GM19193 (cell line): Measurements from ENCODE around the gene LRCH1.

ENCODE experiments used
- POLR2A ChIP-seq: IDR thresholded peaks from 4 replicates; pipeline ENCODE4 v1.6.1; 2011; ENCODE audit not compliant: insufficient read depth, insufficient read length; ENCODE audit errors: extremely low read depth

The LRCH1 gene

DNA sequence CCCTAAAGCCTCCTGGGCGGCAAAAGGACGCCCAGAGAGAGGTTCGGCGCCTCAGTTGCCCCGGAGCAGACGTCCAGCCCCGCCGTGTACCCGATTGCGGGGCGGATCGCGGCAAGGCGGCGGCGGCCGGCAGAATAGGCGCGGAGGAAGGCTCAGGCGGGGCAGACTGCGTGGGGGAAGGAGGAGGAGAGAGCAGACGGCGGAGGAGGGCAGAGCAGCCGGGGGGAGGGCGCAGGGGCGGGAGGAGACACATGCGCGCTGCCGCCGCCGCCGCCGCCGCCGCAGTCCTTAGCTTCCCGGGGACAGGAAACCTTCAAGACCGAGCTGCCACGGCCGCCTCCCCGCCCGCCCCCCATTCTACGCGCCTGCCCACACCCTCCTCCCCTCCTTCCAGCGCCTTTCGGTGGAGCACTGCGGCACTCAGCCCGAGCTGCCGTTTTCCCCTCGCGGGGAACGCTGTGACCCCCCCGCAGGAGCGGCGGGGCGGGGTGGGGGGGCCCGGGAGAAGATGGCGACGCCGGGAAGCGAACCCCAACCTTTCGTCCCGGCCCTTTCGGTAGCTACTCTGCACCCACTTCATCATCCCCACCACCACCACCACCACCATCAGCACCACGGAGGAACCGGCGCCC is at the start of gene LRCH1:
Gene LRCH1, plus strand, starts transcription at position 282 of the 632 bp plus-strand sequence. Its CDS starts 227 bp downstream, at position 509.
- TF ChIP-seq POLR2A: peak; percentile 46

DNA sequence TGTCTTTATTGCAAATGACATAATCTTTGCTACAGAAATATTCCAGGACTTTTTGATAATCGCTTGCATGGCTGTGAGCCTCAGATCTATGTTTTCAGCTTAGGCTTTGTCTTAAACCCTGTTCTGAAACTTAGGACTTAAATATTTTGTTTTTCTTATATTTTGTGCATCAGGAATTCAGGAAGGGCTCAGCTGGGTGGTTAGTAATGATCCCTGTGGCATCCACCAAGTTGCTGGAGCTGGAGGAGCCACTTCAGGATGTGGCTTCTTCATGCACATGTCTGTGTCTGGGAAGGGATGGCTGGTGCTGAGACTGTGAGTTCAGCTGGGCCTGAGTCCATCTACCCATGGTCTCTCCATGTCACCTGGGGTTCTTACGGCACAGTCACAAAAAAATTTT is 48.9 kb upstream of the LRCH1 start:
- TF ChIP-seq POLR2A: no peak

DNA sequence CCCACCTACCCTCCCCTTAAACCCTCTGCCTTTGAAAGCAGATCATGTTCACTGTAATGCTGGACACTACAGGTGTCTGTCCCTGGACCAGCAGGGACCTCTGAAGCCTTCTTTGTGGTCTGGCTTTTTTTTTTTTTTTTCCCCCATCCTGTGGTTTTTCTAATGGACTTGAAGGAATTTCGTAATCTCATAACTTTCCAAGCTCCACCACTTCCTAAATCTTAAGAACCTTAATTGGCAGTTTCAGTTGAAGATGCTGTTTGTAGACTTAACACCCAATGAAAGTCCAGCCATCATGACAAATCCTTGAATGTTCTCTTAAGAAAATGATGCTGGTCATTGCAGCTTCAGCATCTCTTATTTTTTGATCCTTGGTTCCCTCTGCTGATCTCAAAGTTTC is 45.0 kb upstream of the LRCH1 start:
- TF ChIP-seq POLR2A: no peak

GRCh38 chr13:46509981-46510380 is 43.0 kb upstream of the LRCH1 start:
- TF ChIP-seq POLR2A: no peak

GRCh38 chr13:46515803-46516202 is 37.2 kb upstream of the LRCH1 start:
- TF ChIP-seq POLR2A: no peak

GRCh38 chr13:46516599-46517338 is 36.2 kb upstream of the LRCH1 start:
- TF ChIP-seq POLR2A: no peak

DNA sequence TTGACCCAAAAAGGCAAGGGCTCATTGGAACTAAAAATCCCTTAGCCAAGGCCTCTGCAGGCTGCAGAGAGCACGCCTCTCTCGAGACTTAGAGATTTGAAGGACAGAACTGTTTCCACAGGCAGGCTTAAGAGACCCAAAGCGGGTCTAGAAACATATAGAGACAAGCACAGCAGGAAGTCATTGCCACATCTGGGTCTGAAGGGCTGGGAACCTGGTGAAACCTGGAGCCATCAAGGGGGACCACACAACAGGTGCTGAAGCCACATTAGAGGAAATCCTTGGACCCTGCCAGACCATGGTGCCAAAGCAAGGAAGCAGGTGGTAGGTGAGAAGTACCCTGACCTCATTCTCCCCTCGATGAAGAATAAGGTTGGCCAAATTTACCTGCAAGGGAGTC is 33.8 kb upstream of the LRCH1 start:
- no peak for TF ChIP-seq POLR2A

DNA sequence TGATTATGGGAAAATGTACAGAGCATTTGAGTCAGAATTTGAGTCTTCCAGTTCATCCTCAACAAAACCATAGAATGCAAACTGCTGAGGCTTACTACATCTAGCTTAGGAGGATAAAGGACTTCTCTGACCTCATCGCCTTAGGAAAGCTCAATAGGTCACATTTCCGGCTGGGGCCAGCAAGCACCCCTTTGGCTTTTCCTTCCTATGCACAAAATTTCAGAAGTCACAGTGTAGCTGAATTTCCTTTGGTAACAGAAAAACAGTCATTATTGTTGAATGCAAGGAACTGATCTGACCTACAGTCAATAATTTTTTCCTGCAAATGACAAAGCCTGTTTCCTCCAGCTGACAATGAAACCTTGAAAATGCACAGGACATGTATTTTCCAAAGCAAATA is 32.8 kb upstream of the LRCH1 start:
- no peak for TF ChIP-seq POLR2A

DNA sequence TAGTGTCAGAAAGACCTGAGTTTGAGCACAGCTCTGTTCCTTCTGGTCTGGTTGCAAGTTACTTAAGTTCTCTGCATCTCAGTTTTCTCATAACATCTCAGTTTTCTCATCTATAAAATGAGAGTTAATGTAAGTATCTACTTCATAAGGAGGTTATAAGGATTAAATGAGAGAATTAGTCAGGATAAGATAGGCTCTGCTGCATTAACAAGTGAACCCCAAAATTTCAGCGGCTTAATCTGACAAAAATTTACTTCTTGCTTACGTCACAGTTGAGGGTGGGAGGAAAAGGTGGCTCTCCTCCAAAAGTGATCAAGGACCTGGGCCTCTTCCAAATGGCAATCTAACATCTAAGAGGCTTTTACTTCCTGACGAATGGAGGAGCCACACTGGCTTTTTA is 31.5 kb upstream of the LRCH1 start:
- TF ChIP-seq POLR2A: no peak

DNA sequence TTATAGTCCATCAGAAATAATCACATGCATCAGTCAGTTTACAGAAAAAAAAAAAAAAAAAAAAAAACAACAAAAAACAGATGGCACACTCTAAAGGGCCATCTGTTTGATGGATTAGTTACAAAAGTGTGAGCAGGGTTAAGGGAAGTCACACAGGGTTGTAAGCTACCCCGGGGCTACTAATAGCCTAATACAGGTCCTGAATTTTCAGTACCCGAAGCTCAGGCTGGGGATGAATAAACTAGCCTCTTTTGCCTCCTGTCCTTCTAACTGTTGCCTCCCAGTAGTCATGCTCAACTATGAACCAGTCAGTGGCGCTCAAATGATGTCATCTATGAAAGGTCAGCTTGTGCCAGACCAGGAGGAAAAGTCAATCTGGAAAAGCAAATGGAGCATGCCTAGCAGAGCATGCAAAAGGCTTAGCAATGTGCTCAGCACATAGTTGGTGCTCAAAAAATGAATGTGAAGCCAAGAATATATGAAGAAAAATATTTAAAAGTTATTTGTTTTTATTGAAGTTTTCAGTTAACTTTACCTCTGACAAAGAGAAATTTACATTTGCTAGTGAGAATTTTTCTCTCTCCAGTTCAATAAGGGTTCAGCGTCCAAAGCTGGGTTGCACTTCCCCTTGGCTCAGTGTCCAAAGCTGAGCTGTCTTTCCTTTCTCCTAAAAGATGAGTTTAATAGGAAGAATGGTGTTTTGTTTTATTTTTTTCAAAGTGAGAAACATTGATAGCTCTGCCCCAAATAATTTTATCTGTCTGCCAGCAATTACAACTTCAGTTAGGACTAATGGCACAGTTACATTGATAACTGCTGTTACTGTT is 30.8 kb upstream of the LRCH1 start:
- TF ChIP-seq POLR2A: no peak

DNA sequence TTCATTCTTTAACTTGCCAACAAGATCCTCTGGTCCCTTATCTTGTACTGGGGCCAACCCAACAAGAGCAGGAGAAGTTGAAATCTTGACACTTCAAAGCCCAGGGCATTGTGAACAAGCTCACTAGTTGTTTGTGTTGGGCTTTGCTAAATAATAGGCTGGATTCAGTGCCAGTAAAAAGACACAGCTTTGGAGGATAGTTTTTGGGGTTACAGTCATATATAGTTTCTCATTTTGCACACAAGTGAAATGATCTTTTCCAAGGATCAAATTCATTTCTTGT is 30.3 kb upstream of the LRCH1 start:
- TF ChIP-seq POLR2A: no peak

- no peak for TF ChIP-seq POLR2A
These were observed 28.8 kb upstream of the LRCH1 start for GRCh38 chr13:46523972-46524752.

- TF ChIP-seq POLR2A: no peak
These were observed 26.8 kb upstream of the LRCH1 start for GRCh38 chr13:46526100-46526735.

GRCh38 chr13:46526740-46527139 is 26.2 kb upstream of the LRCH1 start:
- TF ChIP-seq POLR2A: no peak

- TF ChIP-seq POLR2A: no peak
These were observed 25.7 kb upstream of the LRCH1 start for GRCh38 chr13:46527237-46527636.
